Natural killer cell (primary cell): ENCODE measurements around the gene KCNJ10. TPM values are rescaled to one million over a fixed set of nuclear protein-coding genes. Genes with fewer than 3 reads are reported as not detected.

ENCODE experiments used
- ATAC-seq, 3 donors: fragments of 150-1000 bp in 2 of 3; fragments of 200-7000 bp in 1 of 3; cut with Tn5 transposase; 1 replicate in 1 of 3; 2 replicates in 2 of 3; pipeline ENCODE4 v1.10.0; 2021; ENCODE audit warnings: mild to moderate bottlenecking in 2 of 3, moderate library complexity in 2 of 3
- DNase-seq, 2 donors: peaks; one replicate each; pipeline versions ENCODE4 v3.0.0 to v3.0.0-alpha.2; 2013 to 2021; ENCODE audit warnings: mixed read lengths in 1 of 2
- H3K27ac ChIP-seq: one replicate; pipeline ENCODE4 v1.5.1; 2013; ENCODE audit warnings: mild to moderate bottlenecking, low read length
- H3K27me3 ChIP-seq: one replicate; pipeline ENCODE4 v1.6.1; 2013; ENCODE audit warnings: low read length; ENCODE audit not compliant: control insufficient read depth, insufficient read depth
- H3K36me3 ChIP-seq: one replicate; pipeline ENCODE4 v1.6.1; 2013; ENCODE audit warnings: low read length; ENCODE audit not compliant: control insufficient read depth, insufficient read depth
- H3K4me1 ChIP-seq: one replicate; pipeline ENCODE4 v1.6.1; 2013; ENCODE audit warnings: low read length; ENCODE audit not compliant: control insufficient read depth, insufficient read depth
- H3K4me3 ChIP-seq: one replicate; pipeline ENCODE4 v1.5.1; 2013; ENCODE audit warnings: low read length
- H3K9me3 ChIP-seq: one replicate; pipeline ENCODE4 v1.6.1; 2013; ENCODE audit warnings: low read length; ENCODE audit not compliant: control insufficient read depth, insufficient read depth
- H3K27ac Mint-ChIP-seq, 2 donors: one replicate each; pipeline ENCODE4 v1.8.0; 2022; ENCODE audit warnings: mild to moderate bottlenecking in 2 of 2, mixed read lengths in 2 of 2, moderate library complexity in 1 of 2
- H3K27me3 Mint-ChIP-seq, 2 donors: one replicate each; pipeline ENCODE4 v1.8.0; 2022; ENCODE audit warnings: low read depth in 2 of 2, mixed read lengths in 2 of 2
- H3K36me3 Mint-ChIP-seq: one replicate; pipeline ENCODE4 v1.8.0; 2022; ENCODE audit warnings: mixed read lengths
- H3K4me1 Mint-ChIP-seq, 2 donors: one replicate each; pipeline ENCODE4 v1.8.0; 2022; ENCODE audit warnings: mixed read lengths in 2 of 2
- H3K4me3 Mint-ChIP-seq: one replicate; pipeline ENCODE4 v1.8.0; 2022; ENCODE audit warnings: mild to moderate bottlenecking, moderate library complexity, mixed read lengths
- H3K9me3 Mint-ChIP-seq, 2 donors: one replicate each; pipeline ENCODE4 v1.8.0; 2022; ENCODE audit warnings: mixed read lengths in 2 of 2
- WGBS: methylation state at CpG from one replicate; pipeline ENCODE4 v1.1.7; 2013; ENCODE audit warnings: missing lambda C conversion rate; ENCODE audit not compliant: insufficient coverage; 5-methylcytosine and 5-hydroxymethylcytosine counted together
- intact Hi-C: fragments of 100-400 bp; cut with micrococcal nuclease; formaldehyde crosslinking; loops from one replicate; pipeline ENCODE4 v1.14.2; 2022
- total RNA-seq, 4 donors: library from RNA; stranded (reverse); fragments of 120-200 nt in 1 of 4; gene quantifications; one replicate each; pipeline versions ENCODE4 v1.2.3 to v1.2.4, GENCODE V29; 2013 to 2022
- TF ChIP-seq, protein P1 (sequence below): fragments of 200-600 bp; IDR thresholded peaks from one replicate; pipeline ENCODE4 v1.8.0; 2022; ENCODE audit warnings: antibody characterized with exemption

KCNJ10 gene
- total RNA-seq, 3 donors from 2014 or later (not counting 1 experiment from before 2014, with no cell fraction given) = not detected

GRCh38 chr1:159996653-159997052 is 73.3 kb downstream of the KCNJ10 start:
- no peak overlapping the region for H3K4me3 Mint-ChIP-seq
- Histone ChIP-seq H3K9me3 (no peaks in the 10 kb centered on the region), H3K4me3 (no peak overlapping the region), H3K4me1 (no peaks in the 10 kb centered on the region), H3K27me3 (peaks cover 4% of the 10 kb centered on the region), H3K27ac (no peak overlapping the region), H3K36me3 (no peaks in the 10 kb centered on the region)
- DNase-seq (no peak), ATAC-seq (no peak)
- H3K27me3 Mint-ChIP-seq = peaks cover 31 to 38% of the 10 kb centered on the region in 2 donors
- no peaks in the 10 kb centered on the region for H3K9me3 Mint-ChIP-seq
- no peaks in the 10 kb centered on the region for H3K4me1 Mint-ChIP-seq
- TF ChIP-seq, protein P1, sequence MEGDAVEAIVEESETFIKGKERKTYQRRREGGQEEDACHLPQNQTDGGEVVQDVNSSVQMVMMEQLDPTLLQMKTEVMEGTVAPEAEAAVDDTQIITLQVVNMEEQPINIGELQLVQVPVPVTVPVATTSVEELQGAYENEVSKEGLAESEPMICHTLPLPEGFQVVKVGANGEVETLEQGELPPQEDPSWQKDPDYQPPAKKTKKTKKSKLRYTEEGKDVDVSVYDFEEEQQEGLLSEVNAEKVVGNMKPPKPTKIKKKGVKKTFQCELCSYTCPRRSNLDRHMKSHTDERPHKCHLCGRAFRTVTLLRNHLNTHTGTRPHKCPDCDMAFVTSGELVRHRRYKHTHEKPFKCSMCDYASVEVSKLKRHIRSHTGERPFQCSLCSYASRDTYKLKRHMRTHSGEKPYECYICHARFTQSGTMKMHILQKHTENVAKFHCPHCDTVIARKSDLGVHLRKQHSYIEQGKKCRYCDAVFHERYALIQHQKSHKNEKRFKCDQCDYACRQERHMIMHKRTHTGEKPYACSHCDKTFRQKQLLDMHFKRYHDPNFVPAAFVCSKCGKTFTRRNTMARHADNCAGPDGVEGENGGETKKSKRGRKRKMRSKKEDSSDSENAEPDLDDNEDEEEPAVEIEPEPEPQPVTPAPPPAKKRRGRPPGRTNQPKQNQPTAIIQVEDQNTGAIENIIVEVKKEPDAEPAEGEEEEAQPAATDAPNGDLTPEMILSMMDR = no peak
- intact Hi-C loops = no loop called here
- no peaks in the 10 kb centered on the region for H3K36me3 Mint-ChIP-seq
- no peak overlapping the region for H3K27ac Mint-ChIP-seq

- H3K27ac Mint-ChIP-seq = no peak overlapping the region
- no peak overlapping the region for H3K4me3 ChIP-seq
- H3K4me1 ChIP-seq = no peaks in the 10 kb centered on the region
- ATAC-seq = no peak
- no peak overlapping the region for H3K27ac ChIP-seq
- H3K36me3 Mint-ChIP-seq = no peaks in the 10 kb centered on the region
- intact Hi-C loops = no loop called here
- WGBS = 86% methylated on average over 2 of the region's 2 CpGs
- H3K27me3 Mint-ChIP-seq = peaks cover 36 to 38% of the 10 kb centered on the region in 2 donors
- no peaks in the 10 kb centered on the region for H3K9me3 ChIP-seq
- H3K4me3 Mint-ChIP-seq = no peak overlapping the region
- TF ChIP-seq, protein P1 = no peak
- H3K27me3 ChIP-seq = peaks cover 8% of the 10 kb centered on the region
- no peak for DNase-seq
- H3K36me3 ChIP-seq = no peaks in the 10 kb centered on the region
- no peaks in the 10 kb centered on the region for H3K9me3 Mint-ChIP-seq
- H3K4me1 Mint-ChIP-seq = no peaks in the 10 kb centered on the region
These were observed 75.1 kb downstream of the KCNJ10 start for GRCh38 chr1:159994896-159995295.

- intact Hi-C loops = no loop called here
- Histone ChIP-seq H3K4me1 (no peaks in the 10 kb centered on the region), H3K4me3 (no peak overlapping the region), H3K27me3 (peaks cover 4% of the 10 kb centered on the region), H3K9me3 (no peaks in the 10 kb centered on the region), H3K27ac (no peak overlapping the region), H3K36me3 (no peaks in the 10 kb centered on the region)
- DNase-seq = no peak
- Mint-ChIP-seq H3K27me3 (peaks cover 35 to 36% of the 10 kb centered on the region in 2 donors), H3K4me1 (no peaks in the 10 kb centered on the region), H3K36me3 (no peaks in the 10 kb centered on the region), H3K4me3 (no peak overlapping the region), H3K27ac (no peak overlapping the region), H3K9me3 (no peaks in the 10 kb centered on the region)
- no peak for ATAC-seq
- TF ChIP-seq, protein P1 = no peak
- WGBS = 95% methylated on average over 1 of the region's 2 CpGs
These were observed 76.0 kb downstream of the KCNJ10 start for GRCh38 chr1:159993911-159994310.

DNA sequence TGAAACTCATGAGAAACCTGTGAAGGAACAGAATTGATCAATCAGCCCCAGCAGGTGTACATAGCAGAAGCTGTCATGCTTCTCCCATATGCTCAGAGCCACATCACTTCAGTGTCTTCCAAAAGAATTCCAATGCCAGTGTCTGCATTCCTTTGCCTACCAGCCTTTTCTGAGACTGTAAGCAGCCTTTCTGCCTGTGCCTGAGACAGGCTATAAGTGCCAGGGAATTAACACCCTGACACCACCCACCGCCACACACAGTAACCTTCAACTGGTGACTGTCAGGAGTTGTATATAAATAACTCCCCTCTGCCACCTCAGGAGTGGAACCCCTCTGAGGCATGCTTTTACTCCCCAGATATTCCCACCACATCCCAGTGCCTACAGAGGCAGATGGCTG is 77.8 kb downstream of the KCNJ10 start:
- TF ChIP-seq, protein P1 = no peak
- DNase-seq (no peak), ATAC-seq (no peak)
- Histone ChIP-seq H3K9me3 (no peaks in the 10 kb centered on the region), H3K4me3 (no peak overlapping the region), H3K4me1 (no peaks in the 10 kb centered on the region), H3K27me3 (peaks cover 4% of the 10 kb centered on the region), H3K27ac (no peak overlapping the region), H3K36me3 (no peaks in the 10 kb centered on the region)
- Mint-ChIP-seq H3K27me3 (peaks cover 23 to 28% of the 10 kb centered on the region in 2 donors), H3K4me3 (no peak overlapping the region), H3K4me1 (no peaks in the 10 kb centered on the region), H3K36me3 (no peaks in the 10 kb centered on the region), H3K9me3 (no peaks in the 10 kb centered on the region), H3K27ac (no peak overlapping the region)
- 85% methylated on average over 1 of the region's 1 CpG for WGBS
- intact Hi-C loops = no loop called here
